GM18520 (cell line): ENCODE results near the gene MED23.
"Not testable (repeated sequence)": the region's sequence is repeated elsewhere in the genome, so short reads cannot be mapped to it uniquely, and the experiment has no call there.

Experiments
- ATAC-seq: cut with Tn5 transposase; IDR thresholded peaks from one replicate; pipeline ENCODE4 v1.9.1; 2021; ENCODE audit not compliant: unreplicated experiment

The MED23 gene

GRCh38 chr6:131574686-131575085 is 53.4 kb downstream of the MED23 start:
- ATAC-seq, result no peak

GRCh38 chr6:131574133-131574532 is 53.9 kb downstream of the MED23 start:
- ATAC-seq, result no peak

DNA sequence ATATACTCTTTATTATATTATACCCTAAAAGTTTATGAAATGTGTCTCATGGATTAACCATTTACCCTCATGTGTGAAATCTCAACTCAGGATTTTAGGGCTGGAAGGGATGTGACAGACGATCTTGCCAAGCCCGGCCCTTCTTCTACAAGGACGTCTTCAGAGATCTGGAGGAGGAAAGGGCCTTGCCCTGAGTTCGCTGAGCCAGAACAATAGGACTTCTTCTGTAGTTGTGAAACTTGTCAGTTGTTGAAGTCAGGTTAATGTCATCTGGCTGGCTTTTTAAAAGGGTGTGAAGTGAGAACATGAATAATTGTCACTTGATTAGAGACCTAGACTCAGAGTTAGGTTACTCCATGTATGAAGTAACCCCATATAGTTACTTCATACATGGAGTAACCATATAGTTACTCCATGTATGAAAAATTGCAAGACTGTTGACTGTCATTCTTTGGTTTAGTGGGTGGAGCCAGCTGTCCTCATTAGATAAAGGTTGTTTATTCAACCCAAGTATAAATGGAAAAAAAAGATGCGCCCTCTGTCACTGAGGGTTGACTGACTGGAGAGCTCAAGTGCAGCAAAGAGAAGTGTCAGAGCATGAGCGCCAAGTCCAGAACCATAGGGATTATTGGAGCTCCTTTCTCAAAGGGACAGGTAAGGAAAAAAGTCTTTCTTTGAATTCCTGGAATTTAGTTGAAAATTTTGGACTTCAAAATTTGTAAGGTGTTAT is 55.2 kb downstream of the MED23 start, which contains the start of gene ARG1:
Gene ARG1 (plus strand): TSS at position 541 of the 730 bp plus-strand sequence. CDS start 57 bp downstream, at position 598.
- ATAC-seq, result no peak

GRCh38 chr6:131568726-131569125 is 59.3 kb downstream of the MED23 start:
- ATAC-seq, result no peak

- ATAC-seq, result no peak
These were observed 63.0 kb downstream of the MED23 start for GRCh38 chr6:131565056-131565455.

DNA sequence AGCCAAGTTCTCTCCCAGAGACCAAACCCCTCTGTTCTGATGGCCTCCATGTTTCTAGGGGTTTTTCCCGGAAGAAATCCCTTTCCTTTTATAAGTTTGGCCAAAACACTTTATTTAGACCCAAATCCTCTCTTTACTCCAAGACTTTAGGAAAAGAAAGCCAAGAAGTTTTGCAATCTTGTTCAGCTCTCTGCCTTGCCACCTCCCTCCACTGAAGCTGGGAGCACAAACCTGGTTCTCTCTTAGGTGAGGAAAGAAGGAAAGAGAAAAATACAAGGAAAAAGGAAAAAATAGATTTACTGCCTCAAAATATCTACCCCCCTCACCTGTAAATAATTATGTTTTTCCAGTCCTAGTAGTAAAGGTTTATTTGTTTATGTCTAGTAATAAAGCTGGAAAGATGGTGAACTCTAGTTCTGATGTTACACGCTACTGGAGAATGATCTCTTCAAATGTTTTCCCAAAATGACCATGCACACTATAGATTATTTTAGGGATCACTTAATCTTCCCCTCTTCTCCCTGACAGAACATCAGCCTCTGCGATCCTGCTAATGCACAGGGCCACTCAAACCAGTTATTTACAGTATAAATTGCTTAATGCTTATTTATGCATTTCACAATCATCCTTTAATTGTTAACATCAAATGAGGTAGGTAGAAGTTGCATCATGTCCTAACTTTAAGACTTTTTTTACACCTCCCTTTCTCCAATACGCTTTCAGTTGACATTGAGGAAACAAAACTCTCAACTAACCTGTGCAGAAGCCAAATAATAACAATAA is 65.9 kb downstream of the MED23 start:
- ATAC-seq, result no peak

DNA sequence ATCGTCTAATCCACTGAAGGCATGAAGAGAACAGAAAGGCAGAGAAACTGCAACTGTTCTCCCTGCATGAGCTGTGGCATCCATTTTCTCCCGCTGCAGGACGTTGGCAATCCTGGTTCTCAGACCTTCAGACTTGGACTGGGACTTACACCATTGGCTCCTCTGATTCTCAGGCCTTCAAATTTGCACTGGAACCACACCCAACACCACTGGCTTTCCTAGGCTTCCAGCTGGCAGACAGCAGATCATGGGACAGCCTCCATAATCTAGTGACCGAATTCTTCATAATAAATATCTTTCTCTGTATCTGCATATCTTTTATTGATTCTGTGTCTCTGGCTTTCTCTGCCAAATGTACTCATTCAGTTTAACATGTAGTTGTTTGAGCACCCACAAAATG is 69.1 kb downstream of the MED23 start:
- no peak for ATAC-seq

DNA sequence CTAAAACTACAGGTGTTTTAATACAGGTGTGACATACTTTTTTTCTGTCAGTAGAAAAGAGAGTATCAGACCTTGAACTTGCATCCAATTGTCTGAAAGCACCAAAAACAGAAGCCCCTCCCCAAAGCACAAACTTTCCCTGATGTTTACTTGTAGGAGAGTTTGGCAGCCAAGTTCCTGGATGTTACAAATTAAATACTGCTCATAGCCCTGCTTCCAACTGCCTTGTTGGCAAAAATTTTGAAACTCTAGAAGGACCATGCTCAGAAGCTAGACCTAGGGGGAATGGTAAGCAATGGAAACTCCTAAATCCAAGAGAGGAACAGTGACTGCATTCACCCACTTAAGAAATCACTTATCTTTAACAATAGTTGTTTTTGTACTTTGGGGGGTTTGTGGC is 72.0 kb downstream of the MED23 start:
- ATAC-seq, result no peak

- ATAC-seq, result no peak
These were observed 75.5 kb downstream of the MED23 start for GRCh38 chr6:131552572-131552971.

DNA sequence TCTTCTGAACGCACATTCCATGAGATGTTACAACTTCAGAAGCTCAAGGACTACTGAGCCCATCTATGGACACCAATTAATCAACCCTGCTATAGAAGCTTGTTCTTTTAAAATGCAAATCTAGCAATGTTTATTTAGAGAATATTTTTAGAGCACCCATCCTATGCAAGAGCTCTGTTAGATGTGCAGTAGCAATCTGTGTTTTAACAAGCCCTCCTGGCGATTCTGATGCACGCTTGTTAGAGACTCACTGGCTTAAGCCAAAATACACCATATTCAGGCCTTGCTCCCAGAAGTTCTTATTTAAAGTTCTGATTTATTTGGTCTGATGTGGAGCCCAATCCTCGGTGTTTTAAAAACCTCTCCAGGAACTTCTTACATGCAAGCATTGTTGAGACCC is 76.1 kb downstream of the MED23 start:
- ATAC-seq, result no peak

DNA sequence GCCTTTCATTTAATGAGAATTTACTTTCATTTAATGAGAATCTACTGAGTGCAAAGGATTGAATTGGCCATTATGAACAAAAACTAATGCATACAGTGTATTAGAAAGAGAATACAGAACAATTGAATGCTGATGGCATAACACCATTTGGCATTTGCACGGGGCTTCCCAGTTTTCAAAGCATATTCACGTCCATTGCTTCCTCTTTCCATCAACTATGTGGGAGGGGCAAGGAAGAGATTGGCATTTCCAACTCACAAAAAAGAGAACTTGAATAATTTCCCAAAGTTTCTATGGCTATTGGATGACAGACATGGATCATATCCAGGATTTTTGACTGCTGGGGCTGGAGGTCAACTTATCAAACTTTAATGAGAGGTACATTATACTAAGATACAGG is 78.2 kb downstream of the MED23 start:
- no peak for ATAC-seq

GRCh38 chr6:131548441-131548840 is 79.6 kb downstream of the MED23 start:
- no peak for ATAC-seq

GRCh38 chr6:131547488-131547887 is 80.6 kb downstream of the MED23 start:
- no peak for ATAC-seq

- ATAC-seq, result no peak
These were observed 82.7 kb downstream of the MED23 start for GRCh38 chr6:131545317-131545716.

DNA sequence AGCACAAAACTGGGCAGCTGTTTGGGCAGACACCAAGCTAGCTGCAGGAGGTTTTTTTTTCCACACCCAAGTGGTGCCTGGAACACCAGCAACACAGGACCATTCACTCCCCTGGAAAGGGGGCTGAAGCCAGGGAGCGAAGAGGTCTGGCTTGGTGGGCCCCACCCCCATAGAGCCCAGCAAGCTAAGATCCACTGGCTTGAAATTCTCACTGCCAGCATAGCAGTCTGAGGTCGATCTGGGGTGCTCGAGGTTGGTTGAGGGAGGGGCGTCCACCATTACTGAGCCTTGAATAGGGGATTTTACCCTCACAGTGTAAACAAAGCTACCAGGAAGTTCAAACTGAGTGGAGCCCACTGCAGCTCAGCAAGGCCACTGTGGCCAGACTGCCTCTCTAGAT is 89.4 kb downstream of the MED23 start:
- not testable (repeated sequence) for ATAC-seq

DNA sequence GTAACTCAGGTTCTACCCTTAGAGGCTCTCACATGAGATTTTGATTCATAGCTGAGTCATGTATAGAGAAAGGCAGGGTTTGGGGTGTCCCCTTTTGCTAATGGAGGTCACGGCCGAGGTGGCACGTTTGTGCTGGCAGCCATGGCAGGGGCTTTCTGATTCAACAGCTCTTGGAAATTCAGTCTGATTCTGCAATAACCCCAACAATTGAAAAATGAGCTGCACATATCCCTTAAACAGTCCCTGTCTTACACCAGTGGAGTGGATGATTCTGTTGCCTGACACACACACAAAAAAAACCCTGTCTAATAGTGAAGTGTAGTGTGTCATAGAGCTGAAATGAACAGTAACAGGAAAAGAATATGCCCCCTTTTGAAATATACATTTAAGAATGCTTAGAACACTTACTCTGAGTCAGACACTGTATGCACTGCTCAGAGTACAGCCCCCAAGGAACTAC is 95.4 kb downstream of the MED23 start:
- peak; percentile 98 for ATAC-seq

- ATAC-seq, result not testable (repeated sequence)
These were observed 96.4 kb downstream of the MED23 start for GRCh38 chr6:131531681-131532080.

GRCh38 chr6:131530936-131531335 is 97.1 kb downstream of the MED23 start:
- ATAC-seq, result not testable (repeated sequence)

DNA sequence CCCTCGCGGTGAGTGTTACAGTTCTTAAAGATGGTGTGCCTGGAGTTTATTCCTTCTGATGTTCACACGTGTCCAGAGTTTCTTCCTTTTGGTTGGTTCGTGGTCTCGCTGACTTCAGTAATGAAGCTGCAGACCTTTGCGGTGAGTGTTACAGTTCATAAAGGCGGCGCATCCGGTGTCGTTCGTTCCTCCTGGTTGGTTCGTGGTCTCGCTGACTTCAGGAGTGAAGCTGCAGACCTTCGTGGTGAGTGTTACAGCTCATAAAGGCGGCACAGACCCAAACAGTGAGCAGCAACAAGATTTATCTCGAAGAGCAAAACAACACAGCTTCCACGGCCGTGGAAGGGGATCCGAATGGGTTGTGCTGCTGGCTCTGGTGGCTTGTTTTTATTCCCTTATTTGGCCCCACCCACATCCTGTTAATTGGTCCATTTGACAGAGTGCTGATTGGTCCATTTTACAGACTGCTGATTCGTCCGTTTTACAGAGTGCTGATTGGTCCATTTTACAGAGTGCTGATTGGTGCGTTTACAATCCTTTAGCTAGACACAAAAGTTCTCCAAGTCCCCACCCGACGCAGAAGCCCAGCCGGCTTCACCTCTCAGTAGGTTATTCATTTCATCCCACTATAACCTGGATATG is 103.2 kb downstream of the MED23 start:
- ATAC-seq, result no peak

DNA sequence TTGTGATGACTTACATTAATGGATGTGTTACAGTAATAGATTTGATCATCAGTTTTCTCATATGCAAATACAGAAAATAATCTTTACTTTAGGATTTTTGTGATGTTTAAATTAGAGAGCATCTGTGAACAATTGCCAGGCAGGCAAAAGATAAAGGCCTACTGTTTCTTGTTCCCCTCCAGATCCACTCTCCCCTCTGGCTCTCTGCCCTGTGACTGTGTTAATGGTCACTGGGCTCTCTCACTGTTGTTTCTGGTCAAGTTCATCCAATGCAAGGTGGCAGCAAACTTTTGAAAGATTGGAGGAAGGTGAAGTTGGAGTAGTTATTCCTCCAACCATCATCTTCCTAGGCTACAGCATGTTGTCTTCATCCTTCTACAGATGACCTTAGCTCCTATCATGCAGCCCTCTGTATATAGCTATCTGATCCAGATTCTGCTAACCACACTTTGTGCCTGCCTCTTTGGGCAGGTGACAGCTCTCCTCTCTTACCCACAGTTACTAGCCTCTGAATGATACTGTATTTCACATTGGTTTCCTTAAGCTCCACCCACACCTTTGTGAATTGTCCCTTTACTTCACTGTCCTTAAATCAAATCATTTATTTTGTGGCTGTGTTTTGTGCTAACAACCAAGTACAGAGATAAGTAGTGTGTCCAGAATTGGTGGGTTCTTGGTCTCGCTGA is 103.9 kb downstream of the MED23 start:
- no peak for ATAC-seq
